Measurements from ENCODE around the gene FLT3. TPM values are rescaled to one million over a fixed set of nuclear protein-coding genes. Genes with fewer than 3 reads are reported as not detected.

FLT3 gene
- polyA plus RNA-seq, 1 of the 3 experiments (the other 2 are of a cell fraction), result not detected

- H3K4me1 ChIP-seq (ENCODE audit: control insufficient read depth in 1 of 2, insufficient read depth in 2 of 2, low read depth in 1 of 2, low read length in 1 of 2), result no peaks in the 10 kb centered on the region
- H3F3A ChIP-seq (replicated peaks; ENCODE audit: insufficient read depth), result no peaks in the 10 kb centered on the region
- no peak overlapping the region for H3K27ac ChIP-seq (ENCODE audit: low read depth in 2 of 2, low read length in 1 of 2)
- no peak overlapping the region for H3K4me3 ChIP-seq (ENCODE audit: low read depth in 2 of 2, low read length in 1 of 2)
- no peaks in the 10 kb centered on the region for H3K36me3 ChIP-seq (replicated peaks in 1 of 2; ENCODE audit: control insufficient read depth in 1 of 2, insufficient read depth in 2 of 2, low read length in 1 of 2)
- no peak overlapping the region for H3K9ac ChIP-seq
- no peak for TF ChIP-seq FOXM1 (IDR thresholded peaks at IDR 0.05; ENCODE audit: low read depth)
- TF ChIP-seq NFIC (IDR thresholded peaks at IDR 0.05; ENCODE audit: borderline replicate concordance), result no peak
- TF ChIP-seq, protein P1, sequence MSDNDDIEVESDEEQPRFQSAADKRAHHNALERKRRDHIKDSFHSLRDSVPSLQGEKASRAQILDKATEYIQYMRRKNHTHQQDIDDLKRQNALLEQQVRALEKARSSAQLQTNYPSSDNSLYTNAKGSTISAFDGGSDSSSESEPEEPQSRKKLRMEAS (IDR thresholded peaks at IDR 0.05; ENCODE audit: low read depth), result no peak
- TF ChIP-seq, protein P2, sequence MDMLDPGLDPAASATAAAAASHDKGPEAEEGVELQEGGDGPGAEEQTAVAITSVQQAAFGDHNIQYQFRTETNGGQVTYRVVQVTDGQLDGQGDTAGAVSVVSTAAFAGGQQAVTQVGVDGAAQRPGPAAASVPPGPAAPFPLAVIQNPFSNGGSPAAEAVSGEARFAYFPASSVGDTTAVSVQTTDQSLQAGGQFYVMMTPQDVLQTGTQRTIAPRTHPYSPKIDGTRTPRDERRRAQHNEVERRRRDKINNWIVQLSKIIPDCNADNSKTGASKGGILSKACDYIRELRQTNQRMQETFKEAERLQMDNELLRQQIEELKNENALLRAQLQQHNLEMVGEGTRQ (IDR thresholded peaks at IDR 0.05; ENCODE audit: borderline replicate concordance, low read depth, low read length), result no peak
- H3K4me2 ChIP-seq, result no peak overlapping the region
- H2AFZ ChIP-seq (ENCODE audit: low read depth), result no peak overlapping the region
- H3K9me3 ChIP-seq, result no peaks in the 10 kb centered on the region
- H3K9me2 ChIP-seq, result no peaks in the 10 kb centered on the region
- no peaks in the 10 kb centered on the region for H4K20me1 ChIP-seq (ENCODE audit: insufficient read depth)
- no peaks in the 10 kb centered on the region for H3K79me2 ChIP-seq (ENCODE audit: insufficient read depth)
- DNase-seq, result no peak
- H3K27me3 ChIP-seq (ENCODE audit: insufficient read depth), result peaks cover 60% of the 10 kb centered on the region
- ChIA-PET CTCF (no interaction called here), POLR2A (no interaction called here)
- 12% methylated on average over 5 of the region's 5 CpGs for WGBS (ENCODE audit: low lambda C conversion rate)
Observed at GRCh38 chr13:28031896-28032288, 68.5 kb downstream of the FLT3 start.

DNA sequence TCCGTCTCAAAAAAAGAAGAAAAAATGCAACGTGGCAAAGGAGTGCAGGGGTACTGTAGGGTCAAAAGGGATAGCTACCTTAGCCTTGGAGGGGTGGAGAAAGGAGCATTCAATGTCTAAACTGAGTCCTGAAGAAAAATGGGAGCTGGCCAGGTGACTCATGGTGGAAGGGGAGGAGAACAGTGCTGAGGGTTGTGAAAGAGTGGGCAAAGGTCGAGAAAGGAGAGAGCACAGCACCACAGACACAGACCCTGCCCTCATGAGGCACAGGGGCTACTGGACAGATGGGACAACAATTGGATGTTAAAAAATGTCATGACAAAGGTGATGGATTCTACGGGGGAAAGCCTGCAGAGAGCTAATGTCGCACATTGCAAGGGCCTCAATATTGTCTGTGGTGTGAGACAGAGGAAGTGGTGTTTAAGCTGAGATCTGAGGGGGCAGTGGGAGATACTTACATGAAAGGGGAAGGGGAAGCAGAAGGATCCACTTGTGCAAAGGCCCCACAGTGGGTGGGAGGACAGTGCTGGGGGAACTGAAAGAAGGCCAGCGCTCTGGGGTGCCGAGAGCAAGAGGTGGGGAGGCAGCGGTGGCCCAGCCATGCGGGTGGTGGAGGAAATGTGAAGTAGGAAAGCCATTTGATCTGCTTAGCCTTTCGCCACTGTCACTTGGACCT is 69.0 kb downstream of the FLT3 start:
- ChIA-PET POLR2A (no interaction called here), CTCF (no interaction called here)
- Histone ChIP-seq H3K4me3 (ENCODE audit: low read depth in 2 of 2, low read length in 1 of 2) (no peak overlapping the region), H3K27ac (ENCODE audit: low read depth in 2 of 2, low read length in 1 of 2) (no peak overlapping the region), H2AFZ (ENCODE audit: low read depth) (no peak overlapping the region), H3K36me3 (replicated peaks in 1 of 2; ENCODE audit: control insufficient read depth in 1 of 2, insufficient read depth in 2 of 2, low read length in 1 of 2) (no peaks in the 10 kb centered on the region), H3F3A (replicated peaks; ENCODE audit: insufficient read depth) (no peaks in the 10 kb centered on the region), H3K4me1 (ENCODE audit: control insufficient read depth in 1 of 2, insufficient read depth in 2 of 2, low read depth in 1 of 2, low read length in 1 of 2) (no peaks in the 10 kb centered on the region), H3K9me3 (no peaks in the 10 kb centered on the region), H4K20me1 (ENCODE audit: insufficient read depth) (no peaks in the 10 kb centered on the region), H3K79me2 (ENCODE audit: insufficient read depth) (no peaks in the 10 kb centered on the region), H3K4me2 (no peak overlapping the region), H3K9ac (no peak overlapping the region), H3K27me3 (ENCODE audit: insufficient read depth) (peaks cover 56% of the 10 kb centered on the region; the same call in 1 of the 2 replicates), H3K9me2 (no peaks in the 10 kb centered on the region)
- TF ChIP-seq, protein P2 (IDR thresholded peaks at IDR 0.05; ENCODE audit: borderline replicate concordance, low read depth, low read length), result no peak
- no peak for DNase-seq
- 9% methylated on average over 10 of the region's 10 CpGs for WGBS (ENCODE audit: low lambda C conversion rate)

DNA sequence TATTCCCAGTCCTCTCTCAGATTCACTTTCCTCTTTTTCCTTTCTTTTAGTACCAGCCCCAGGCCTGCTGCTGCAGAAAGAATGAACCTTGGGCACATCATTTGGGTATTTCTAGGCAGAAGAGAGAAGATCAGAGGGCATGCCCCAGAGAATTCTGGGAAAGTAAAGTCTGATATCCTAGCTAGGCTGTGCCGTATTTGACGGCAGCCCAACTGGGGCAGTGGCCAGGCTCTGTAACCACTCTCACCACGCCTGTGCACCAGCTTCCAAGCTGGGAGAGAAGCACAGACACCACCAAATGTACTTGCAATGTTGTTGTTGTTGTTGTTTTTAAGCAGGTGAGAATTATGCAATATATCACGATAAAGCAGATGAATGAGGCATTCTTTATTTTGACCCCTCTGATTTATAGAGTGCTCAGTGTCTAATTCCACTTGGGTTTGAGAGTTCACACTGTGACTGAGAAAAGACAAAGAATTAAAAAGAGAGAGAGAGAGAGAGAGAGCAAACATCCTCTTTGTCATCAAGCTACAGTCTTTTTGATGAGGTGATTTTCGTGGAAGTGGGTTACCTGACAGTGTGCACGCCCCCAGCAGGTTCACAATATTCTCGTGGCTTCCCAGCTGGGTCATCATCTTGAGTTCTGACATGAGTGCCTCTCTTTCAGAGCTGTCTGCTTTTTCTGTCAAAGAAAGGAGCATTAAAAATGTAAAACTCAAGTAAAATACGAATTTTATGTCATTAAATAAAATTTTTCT is 72.6 kb downstream of the FLT3 start:
- POLR2A ChIA-PET, result no interaction called here
- H3K9me2 ChIP-seq, result no peaks in the 10 kb centered on the region
- CTCF ChIA-PET, result interaction anchor here (0.7 kb wide), 1 partner anchor 1379 kb away, joined by 3 read pairs; no protein-coding TSS in a partner anchor
- H4K20me1 ChIP-seq (ENCODE audit: insufficient read depth), result no peaks in the 10 kb centered on the region
- no peak for TF ChIP-seq YY1 (IDR thresholded peaks at IDR 0.05; ENCODE audit: low read depth)
- H2AFZ ChIP-seq (ENCODE audit: low read depth), result no peak overlapping the region
- H3K79me2 ChIP-seq (ENCODE audit: insufficient read depth), result no peaks in the 10 kb centered on the region
- H3K36me3 ChIP-seq (replicated peaks in 1 of 2; ENCODE audit: control insufficient read depth in 1 of 2, insufficient read depth in 2 of 2, low read length in 1 of 2), result no peaks in the 10 kb centered on the region
- DNase-seq, result no peak
- no peak overlapping the region for H3K4me2 ChIP-seq
- no peaks in the 10 kb centered on the region for H3K9me3 ChIP-seq
- 2% methylated on average over 8 of the region's 8 CpGs for WGBS (ENCODE audit: low lambda C conversion rate)
- no peak overlapping the region for H3K27ac ChIP-seq (ENCODE audit: low read depth in 2 of 2, low read length in 1 of 2)
- no peaks in the 10 kb centered on the region for H3F3A ChIP-seq (replicated peaks; ENCODE audit: insufficient read depth)
- no peak overlapping the region for H3K9ac ChIP-seq
- H3K4me1 ChIP-seq (ENCODE audit: control insufficient read depth in 1 of 2, insufficient read depth in 2 of 2, low read depth in 1 of 2, low read length in 1 of 2), result no peaks in the 10 kb centered on the region
- no peak overlapping the region for H3K4me3 ChIP-seq (ENCODE audit: low read depth in 2 of 2, low read length in 1 of 2)
- H3K27me3 ChIP-seq (ENCODE audit: insufficient read depth), result peaks cover 50% of the 10 kb centered on the region
